Right atrium auricular region (tissue), 2 donors: ENCODE data around the gene NPHS2. TPM values are rescaled to one million over a fixed set of nuclear protein-coding genes. Genes with fewer than 3 reads are reported as not detected.
A peak's percentile ranks its signal among the peaks of the same experiment; 100 is the strongest.

ENCODE experiments used
- DNase-seq: peaks from one replicate; pipeline ENCODE4 v3.0.0-alpha.2; 2019; ENCODE audit warnings: low spot score
- H3K27ac ChIP-seq, 2 donors: fragments of 200-600 bp; sonication (generic); 1 replicate in 1 of 2; 2 replicates in 1 of 2; pipeline ENCODE4 v1.5.1; 2016 to 2019
- H3K27me3 ChIP-seq, 2 donors: fragments of 200-600 bp; sonication (generic); one replicate each; pipeline versions ENCODE4 v1.5.1 to v1.6.0; 2017 to 2019
- H3K36me3 ChIP-seq: fragments of 200-600 bp; sonication (generic); one replicate; pipeline ENCODE4 v1.5.1; 2016
- H3K4me1 ChIP-seq, 2 donors: fragments of 200-600 bp; sonication (generic); one replicate each; pipeline versions ENCODE4 v1.5.1 to v1.6.0; 2017 to 2019
- H3K4me3 ChIP-seq, 2 donors: fragments of 200-600 bp; sonication (generic); 1 replicate in 1 of 2; 2 replicates in 1 of 2; pipeline ENCODE4 v1.5.1; 2017 to 2019; ENCODE audit warnings: mild to moderate bottlenecking in 1 of 2, moderate library complexity in 1 of 2
- H3K9me3 ChIP-seq, 2 donors: fragments of 200-600 bp; sonication (generic); one replicate each; pipeline ENCODE4 v1.5.1; 2019
- CTCF ChIP-seq, 2 donors: fragments of 200-600 bp; sonication (generic); IDR thresholded peaks; one replicate each; pipeline ENCODE4 v1.5.1; 2019; ENCODE audit warnings: antibody characterized with exemption in 2 of 2
- total RNA-seq, 2 donors: library from RNA; depleted of rRNA; stranded (reverse); fragments of >200 nt; gene quantifications; one replicate each; pipeline ENCODE4 v1.1.0, GENCODE V29; 2016

The NPHS2 gene
- total RNA-seq, 2 donors from 2014 or later: not detected

- Histone ChIP-seq H3K27ac (no peak overlapping the region), H3K9me3 (no peaks in the 10 kb centered on the region), H3K27me3 (peaks cover 5 to 9% of the 10 kb centered on the region in 2 donors), H3K36me3 (no peaks in the 10 kb centered on the region), H3K4me3 (no peak overlapping the region), H3K4me1 (peaks cover 0 to 19% of the 10 kb centered on the region in 2 donors)
- DNase-seq: no peak
- no peak for TF ChIP-seq CTCF (IDR thresholded peaks at IDR 0.05)
These were observed 11.6 kb upstream of the NPHS2 start for GRCh38 chr1:179587336-179587735.

GRCh38 chr1:179586107-179586823 is 10.5 kb upstream of the NPHS2 start:
- no peak for DNase-seq
- H3K27ac ChIP-seq: peak overlapping the region; percentile 59 to 70

GRCh38 chr1:179583771-179584320 is 8.1 kb upstream of the NPHS2 start:
- Histone ChIP-seq H3K4me1 (peaks cover 0 to 12% of the 10 kb centered on the region in 2 donors), H3K27ac (no peak overlapping the region), H3K36me3 (no peaks in the 10 kb centered on the region), H3K9me3 (no peaks in the 10 kb centered on the region), H3K4me3 (no peak overlapping the region), H3K27me3 (no peaks in the 10 kb centered on the region)
- no peak for DNase-seq
- TF ChIP-seq CTCF (IDR thresholded peaks at IDR 0.05): no peak

More at GRCh38 chr1:179586107-179586823, 10.5 kb upstream of the NPHS2 start:
- H3K27me3 ChIP-seq: no peaks in the 10 kb centered on the region
- peak; percentile 33 to 70 for TF ChIP-seq CTCF (IDR thresholded peaks at IDR 0.05)
- peak overlapping the region; percentile 26 to 48 for H3K4me3 ChIP-seq
- peaks cover 0 to 13% of the 10 kb centered on the region in 2 donors for H3K4me1 ChIP-seq
- H3K36me3 ChIP-seq: no peaks in the 10 kb centered on the region
- no peaks in the 10 kb centered on the region for H3K9me3 ChIP-seq

- Histone ChIP-seq H3K4me1 (peaks cover 0 to 5% of the 10 kb centered on the region in 2 donors), H3K4me3 (no peak overlapping the region), H3K27me3 (peaks cover 3 to 16% of the 10 kb centered on the region in 2 donors), H3K9me3 (no peaks in the 10 kb centered on the region), H3K36me3 (no peaks in the 10 kb centered on the region), H3K27ac (no peak overlapping the region)
- no peak for DNase-seq
- no peak for TF ChIP-seq CTCF (IDR thresholded peaks at IDR 0.05)
These were observed 761 bp upstream of the NPHS2 start for GRCh38 chr1:179576509-179576908.

GRCh38 chr1:179558078-179558477 is 17.7 kb downstream of the NPHS2 start:
- no peak overlapping the region for H3K27ac ChIP-seq
- no peak for TF ChIP-seq CTCF (IDR thresholded peaks at IDR 0.05)
- H3K4me1 ChIP-seq: no peaks in the 10 kb centered on the region
- H3K9me3 ChIP-seq: no peaks in the 10 kb centered on the region
- no peaks in the 10 kb centered on the region for H3K36me3 ChIP-seq
- DNase-seq: no peak
- no peak overlapping the region for H3K4me3 ChIP-seq
- no peaks in the 10 kb centered on the region for H3K27me3 ChIP-seq
